ENCODE measurements around the gene UHRF1. TPM values are rescaled to one million over a fixed set of nuclear protein-coding genes. Genes with fewer than 3 reads are reported as not detected.
"Not testable (repeated sequence)": the region's sequence is repeated elsewhere in the genome, so short reads cannot be mapped to it uniquely, and the experiment has no call there.

The UHRF1 gene
- polyA plus RNA-seq, 4 donors, result 27.5 to 43.4 (median 37.1) TPM

DNA sequence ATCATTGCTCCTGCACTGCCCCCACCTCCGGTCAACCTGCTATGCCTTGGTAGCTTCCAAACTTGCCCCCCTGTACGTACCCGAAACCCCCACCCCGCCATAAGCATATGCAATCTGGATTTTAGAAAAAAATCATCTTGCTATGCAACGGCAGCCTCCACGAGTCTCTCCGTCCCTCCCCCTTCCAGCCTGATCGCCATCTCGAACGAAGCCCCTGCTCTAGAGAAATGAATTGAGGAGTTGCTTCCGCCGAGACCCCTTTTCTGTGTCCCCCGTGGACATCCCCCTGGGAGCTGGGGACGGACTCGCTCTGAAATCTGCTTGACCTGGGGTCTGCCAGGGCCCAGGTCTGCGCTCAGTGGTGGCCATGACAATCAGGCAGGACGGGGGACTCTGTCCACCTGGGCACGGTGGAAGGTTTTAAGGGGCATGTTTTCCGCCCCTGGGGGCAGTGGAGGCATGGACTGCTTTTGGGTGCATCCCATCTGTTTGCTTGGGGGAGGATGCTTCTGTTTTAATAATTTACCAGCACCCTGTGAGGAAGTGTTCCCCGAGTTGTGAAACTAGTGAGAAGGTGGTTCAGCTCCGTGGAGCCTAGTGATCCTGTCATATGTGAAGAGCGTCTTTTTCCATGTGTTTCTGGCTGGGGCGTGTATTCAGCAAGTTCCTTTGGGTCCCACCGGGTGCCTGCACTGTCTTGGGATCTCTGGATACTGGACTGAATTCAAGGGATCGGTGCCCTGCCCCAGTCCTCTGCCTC, 60.7 kb downstream of the UHRF1 start:
- no peak for DNase-seq (ENCODE audit: low read depth in 4 of 4, low spot score in 2 of 4)

GRCh38 chr19:4970558-4971423, 61.5 kb downstream of the UHRF1 start:
- no peak for DNase-seq (ENCODE audit: low read depth in 4 of 4, low spot score in 2 of 4)

GRCh38 chr19:4971424-4971793, 62.1 kb downstream of the UHRF1 start:
- no peak for DNase-seq (ENCODE audit: low read depth in 4 of 4, low spot score in 2 of 4)

- no peak for DNase-seq (ENCODE audit: low read depth in 4 of 4, low spot score in 2 of 4)
Measured at GRCh38 chr19:4971816-4972495, 62.7 kb downstream of the UHRF1 start.

DNA sequence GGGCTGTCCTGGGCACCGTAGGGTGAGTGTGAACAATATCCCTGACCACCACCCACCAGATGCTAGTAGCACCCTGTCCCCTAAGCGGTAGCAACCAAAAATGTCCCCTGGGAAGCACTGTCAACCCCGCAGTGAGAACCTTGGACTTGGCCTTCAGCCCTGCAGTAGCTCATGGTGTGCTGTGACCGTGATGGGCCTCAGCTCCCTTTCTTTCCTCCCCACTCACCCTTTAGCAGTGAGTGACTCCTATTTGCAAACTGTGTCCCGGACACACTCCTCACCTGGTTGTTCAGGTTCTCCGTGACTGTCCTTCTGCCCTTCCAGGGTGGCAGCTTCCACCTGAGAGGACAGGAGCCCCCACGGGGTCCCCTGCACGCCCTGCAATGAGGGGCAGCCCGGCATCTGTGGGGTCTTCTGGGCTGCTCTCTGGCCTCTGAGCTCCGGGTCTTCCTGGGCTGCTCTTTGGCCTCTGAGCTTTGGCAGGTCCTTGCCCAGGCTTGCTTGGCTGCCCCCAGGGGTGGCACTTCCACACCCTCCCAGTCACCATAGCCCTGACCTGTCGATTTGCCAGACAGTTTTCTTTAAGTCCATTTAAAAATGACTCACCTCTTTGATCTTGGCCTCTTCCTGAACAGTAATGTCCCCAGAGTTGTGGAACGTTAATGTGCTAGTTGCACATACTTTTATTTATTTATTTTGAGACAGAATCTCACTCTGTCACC, 63.4 kb downstream of the UHRF1 start:
- DNase-seq (ENCODE audit: low read depth in 4 of 4, low spot score in 2 of 4), result no peak

GRCh38 chr19:4974880-4975469, 65.7 kb downstream of the UHRF1 start:
- no peak for DNase-seq (ENCODE audit: low read depth in 4 of 4, low spot score in 2 of 4)

DNA sequence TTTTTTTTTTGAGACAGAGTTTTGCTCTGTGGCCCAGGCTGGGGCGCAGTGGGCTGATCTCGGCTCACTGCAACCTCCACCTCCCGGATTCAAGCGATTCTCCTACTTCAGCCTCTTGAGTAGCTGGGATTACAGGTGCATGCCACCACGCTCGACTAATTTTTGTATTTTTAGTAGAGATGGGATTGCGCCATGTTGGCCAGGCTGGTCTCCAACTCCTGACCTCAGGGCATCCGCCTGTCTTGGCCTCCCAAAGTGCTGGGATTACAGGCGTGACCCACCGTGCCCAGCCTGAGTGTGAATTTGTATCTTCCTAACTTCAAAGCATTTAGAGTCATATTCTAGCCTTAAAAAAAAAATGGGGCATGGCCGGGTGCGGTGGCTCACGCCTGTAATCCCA, 66.3 kb downstream of the UHRF1 start:
- not testable (repeated sequence) for DNase-seq (ENCODE audit: low read depth in 4 of 4, low spot score in 2 of 4)

DNA sequence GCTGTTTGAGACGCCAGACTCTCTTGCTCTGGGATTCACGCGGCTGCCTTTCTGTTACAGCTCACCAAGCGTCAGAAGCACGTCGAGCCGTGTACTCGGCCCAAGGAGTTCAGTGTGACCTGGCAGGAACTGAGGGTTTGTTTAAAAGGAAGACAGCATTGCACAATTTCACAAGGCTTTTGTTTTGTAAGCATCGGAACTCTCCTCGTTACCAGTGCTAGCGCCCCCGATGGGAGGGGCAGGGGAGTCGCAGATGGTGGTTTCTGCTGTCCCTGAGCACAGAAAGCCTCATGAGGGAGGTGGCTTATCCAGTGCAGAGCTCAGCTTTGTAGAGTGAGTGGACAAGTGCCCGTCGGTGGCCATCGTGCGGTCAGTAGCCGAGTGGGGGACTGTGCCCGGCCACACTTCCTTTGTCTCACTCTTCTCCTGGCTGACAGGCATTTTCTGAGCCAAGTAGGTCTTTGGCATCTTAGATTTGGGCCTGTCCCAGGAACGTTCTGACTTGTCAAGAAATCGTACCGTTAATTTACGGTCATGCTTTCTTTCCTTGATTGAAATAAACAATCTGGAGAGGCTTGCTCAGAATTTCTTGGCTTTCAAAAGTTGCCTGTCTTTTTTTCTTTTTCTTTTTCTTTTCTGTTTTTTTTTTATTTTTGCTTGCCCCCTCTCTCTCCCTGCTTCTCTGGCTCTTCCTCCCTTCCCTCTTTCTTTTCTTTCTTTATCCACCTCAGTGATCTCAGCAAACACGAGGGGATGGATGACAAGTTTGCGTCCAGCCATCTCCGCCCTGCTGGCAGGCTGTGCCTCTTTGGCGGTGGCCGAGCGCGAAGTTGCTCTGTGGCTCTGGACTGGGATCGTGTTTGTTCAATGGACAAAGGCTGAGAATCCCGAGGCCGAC, 67.3 kb downstream of the UHRF1 start:
- no peak for DNase-seq (ENCODE audit: low read depth in 4 of 4, low spot score in 2 of 4)

DNA sequence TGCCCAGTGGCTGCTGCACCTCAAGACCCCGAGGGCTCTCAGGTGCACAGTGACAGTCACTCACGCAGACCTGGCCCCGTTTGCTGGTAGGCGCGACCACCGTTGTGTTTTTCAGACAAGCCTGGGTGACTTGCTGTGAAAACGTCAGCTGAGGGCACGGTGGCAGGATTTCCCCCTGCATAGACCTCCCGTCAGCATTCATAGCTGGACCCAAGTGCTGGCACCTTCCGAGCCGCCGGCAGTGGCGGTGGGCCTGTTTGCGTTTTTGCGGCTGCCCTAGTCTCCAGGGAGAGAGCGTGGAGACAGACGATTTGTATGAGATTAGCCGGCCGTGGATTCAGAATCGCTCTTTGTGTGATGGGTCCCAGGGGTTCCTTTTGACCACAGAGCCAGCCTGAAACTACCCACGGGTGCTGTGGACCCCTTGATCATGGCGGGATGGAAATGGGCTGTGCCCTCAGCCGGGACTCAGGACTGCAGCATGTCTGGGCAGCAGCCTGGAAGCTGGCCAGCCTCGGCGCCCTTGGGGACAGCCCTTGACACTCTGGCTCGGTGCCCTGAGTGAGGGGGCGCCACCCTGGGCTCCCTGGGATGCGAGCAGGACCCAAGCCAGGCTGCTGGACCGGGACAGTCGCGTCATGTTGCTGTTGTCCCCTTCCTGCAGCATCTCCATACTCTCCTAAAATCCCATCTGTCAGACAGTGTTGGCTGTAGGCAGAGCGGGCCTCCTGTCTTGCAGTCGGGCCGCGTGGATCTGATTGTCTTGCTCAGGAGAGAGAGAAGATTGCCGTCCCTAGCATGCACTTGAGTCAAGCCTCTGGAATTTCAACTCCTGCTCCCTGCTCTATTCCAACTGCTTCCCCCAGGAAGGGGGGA, 68.2 kb downstream of the UHRF1 start:
- no peak for DNase-seq (ENCODE audit: low read depth in 4 of 4, low spot score in 2 of 4)

DNA sequence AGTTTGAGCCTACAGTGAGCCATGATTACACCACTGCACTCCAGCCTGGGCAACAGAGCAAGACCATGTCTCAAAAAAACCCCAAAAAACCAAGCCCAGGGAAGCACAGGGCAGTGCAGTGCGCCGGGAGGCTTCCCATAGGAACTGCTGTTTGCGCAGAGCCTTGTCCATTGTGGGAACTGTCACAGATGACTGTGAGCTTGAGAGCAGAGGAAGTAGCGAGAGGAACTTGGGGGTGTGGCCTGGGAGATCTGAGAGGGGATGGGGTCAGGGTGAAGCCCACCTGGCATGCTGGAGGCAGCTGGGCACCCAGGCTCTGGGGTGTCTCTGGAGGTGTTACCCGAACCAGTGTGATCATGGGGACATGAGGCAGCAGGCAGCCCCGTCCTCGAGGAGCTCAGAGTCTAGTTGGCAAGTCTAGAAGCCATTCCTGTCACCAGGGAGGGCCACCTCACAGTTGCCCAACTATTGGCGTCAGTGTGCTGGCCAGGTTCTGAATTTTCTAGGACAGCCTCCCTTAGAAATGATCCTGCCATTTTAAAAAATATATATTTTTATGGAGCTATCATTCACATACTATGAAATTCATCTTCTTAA, 70.0 kb downstream of the UHRF1 start:
- no peak for DNase-seq (ENCODE audit: low read depth in 4 of 4, low spot score in 2 of 4)

DNA sequence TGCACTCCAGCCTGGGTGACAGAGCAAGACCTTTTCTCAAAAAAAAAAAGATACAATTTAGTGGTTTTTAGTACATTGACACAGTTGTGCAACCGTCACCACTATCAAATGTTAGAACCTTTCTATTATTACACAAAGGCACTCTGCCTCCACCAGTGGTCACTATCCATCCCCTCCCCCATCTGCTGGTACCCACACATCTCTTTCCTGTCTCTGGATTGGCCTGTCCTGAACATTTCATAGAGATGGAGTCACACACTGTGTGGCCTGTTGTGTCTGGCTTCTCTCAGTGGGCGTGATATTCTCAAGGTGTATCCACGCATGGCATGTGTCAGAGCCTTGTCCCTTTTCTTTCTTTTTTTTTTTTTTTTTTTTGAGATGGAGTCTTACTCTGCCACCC, 70.8 kb downstream of the UHRF1 start:
- DNase-seq (ENCODE audit: low read depth in 4 of 4, low spot score in 2 of 4), result no peak

DNA sequence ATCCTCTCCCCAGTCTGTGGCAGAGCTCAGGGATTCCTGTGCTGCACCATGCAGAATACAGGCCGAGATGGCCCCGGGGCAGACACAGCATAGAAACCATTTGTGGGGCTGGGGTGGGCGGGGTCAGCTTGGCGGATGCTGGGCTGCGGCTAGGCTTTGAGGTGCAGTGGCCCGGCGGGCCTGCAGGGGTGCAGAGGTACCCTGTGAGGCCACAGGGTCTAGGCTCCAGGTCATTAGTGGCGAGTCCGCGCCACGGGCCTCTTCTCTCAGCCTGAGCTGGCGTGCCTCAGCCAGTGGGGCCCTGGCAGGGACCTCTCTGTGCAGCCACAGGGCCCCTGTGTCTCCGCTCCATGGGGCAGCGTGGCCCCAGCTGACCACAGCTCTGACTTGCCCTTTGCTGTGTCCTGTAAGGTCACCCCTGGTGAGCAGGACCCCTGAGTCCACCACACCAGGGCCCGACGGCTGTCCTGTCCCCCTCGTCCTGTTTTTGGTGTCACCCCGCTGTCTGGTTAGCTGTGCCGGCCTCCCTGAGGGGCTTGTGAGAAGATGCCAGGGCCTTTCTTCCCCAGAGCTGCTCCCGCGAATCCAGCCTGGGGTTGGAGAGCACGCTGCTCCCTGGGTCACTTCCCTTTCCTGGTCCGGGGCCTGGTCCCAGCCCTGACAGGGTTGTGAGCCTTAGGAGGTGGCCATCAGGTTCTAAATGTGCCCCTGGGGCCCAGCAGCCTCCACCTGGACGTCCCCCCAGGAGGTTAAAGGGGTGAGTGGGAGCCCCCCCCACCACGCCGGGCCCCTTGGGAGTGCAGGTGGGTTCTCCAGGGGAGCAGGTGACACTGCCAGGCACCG, 71.8 kb downstream of the UHRF1 start:
- DNase-seq (ENCODE audit: low read depth in 4 of 4, low spot score in 2 of 4), result no peak

DNA sequence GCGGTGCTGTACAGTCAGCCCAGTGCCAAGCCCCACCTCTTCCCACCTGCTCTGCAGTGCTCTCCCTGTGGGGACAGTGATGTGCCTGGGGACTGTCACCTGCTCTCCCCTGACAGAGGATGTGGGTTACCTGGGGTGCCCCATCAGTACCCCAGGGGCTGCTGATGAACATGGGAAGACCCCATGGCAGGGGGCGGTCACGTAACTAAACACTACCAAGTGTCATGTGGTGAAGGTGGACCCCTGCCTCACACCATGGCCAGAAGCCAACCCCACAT, 72.3 kb downstream of the UHRF1 start:
- DNase-seq (ENCODE audit: low read depth in 4 of 4, low spot score in 2 of 4), result no peak

GRCh38 chr19:4983346-4984105, 74.2 kb downstream of the UHRF1 start:
- no peak for DNase-seq (ENCODE audit: low read depth in 4 of 4, low spot score in 2 of 4)

DNA sequence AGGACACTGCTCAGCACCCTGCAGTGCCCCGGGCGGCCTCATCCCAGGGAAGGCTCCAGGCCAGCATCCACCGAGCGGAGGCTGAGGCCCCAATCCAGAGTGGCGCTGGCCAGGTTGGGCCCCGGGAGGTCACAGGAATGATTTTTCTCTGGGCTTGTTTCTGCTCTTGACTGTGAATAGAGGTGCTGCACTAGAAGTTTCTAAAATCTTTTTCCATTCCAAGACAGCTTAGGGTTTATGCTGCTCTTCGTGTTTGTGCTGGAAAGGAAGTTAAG, 74.7 kb downstream of the UHRF1 start:
- DNase-seq (ENCODE audit: low read depth in 4 of 4, low spot score in 2 of 4), result no peak

GRCh38 chr19:4984438-4984990, 75.2 kb downstream of the UHRF1 start:
- DNase-seq (ENCODE audit: low read depth in 4 of 4, low spot score in 2 of 4), result no peak

Measured in left renal cortex interstitium (tissue), 4 donors.